Globus pallidus (tissue), 1 donor: ENCODE results near the gene SPRR1A.

ENCODE experiments used
- DNase-seq: peaks from one replicate; pipeline ENCODE4 v3.0.0-alpha.2; 2015; ENCODE audit warnings: low spot score

SPRR1A gene, protein sequence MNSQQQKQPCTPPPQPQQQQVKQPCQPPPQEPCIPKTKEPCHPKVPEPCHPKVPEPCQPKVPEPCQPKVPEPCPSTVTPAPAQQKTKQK

DNA sequence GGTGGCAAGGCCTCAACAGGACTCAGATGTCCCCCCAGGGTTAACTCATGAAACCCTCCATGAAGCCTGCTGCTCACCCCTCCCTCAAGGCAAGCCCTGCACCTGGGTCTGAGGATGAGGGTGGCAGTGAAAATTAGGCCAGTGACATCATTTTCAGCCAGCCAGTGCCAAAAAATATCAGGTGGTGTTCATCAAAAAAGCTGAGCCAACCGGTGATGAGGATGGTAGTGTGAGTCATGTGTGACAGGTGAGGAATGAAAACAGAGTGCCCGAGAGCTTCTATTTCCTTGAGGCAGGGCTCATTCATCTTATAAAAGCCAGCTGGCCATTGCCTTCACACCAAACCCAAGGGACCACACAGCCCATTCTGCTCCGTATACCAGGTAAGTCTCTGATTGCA, at the start of gene SPRR1A:
Gene SPRR1A, plus strand, starts transcription at position 339 of the 400 bp plus-strand sequence. CDS start 1,150 bp downstream, outside the sequence.
- DNase-seq = no peak

DNA sequence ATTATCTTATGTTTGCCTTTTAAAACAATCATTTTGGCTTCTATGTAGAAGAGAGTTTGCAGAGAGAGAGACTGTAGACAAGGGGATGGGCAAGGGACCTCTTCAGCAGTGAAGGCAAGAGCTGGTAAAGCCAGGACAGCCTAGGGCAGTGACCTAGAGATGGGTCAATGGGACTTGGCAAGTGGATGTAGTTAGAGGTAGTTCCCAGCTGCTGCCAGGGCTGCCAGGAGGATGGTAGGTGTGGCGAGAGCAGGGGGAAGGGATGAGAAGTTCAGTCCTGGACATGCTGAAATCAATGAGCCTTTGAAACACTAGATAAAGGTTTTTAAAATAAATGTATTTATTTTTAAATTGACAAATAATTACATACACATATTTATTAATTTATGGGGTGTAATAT, 43.3 kb upstream of the SPRR1A start:
- no peak for DNase-seq

DNA sequence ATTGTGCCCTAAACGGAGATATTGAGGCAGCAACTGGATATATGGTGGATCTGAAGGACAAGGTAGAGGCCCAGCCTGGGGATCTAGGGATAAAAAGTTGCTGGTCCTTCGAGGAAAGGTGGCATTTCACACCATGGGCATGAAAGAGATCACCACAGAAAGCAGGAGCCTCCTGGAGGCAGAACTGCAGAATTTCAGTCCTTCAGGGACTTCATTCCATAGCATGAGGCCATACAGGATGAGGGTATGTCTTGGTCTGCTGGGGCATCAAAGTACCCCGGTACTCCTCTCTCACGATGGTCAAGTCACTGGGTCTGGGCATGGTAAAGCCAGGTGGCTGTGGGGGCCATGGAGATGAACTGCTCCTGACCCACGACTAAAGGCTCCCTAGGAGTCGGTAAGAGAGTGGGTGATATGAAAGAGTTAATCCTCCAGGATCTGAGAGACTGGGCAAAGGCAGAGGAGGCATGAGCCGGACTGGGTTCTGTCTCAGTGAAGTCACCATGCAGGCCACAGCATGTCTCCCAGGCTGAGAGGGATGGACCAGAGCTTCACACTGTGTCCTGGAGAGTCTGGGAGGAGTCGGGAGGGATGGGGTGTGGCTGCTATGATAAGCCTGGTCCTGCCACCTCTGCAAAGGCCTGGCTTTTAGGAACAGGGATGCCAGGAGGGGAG, 42.7 kb upstream of the SPRR1A start:
- no peak for DNase-seq

DNA sequence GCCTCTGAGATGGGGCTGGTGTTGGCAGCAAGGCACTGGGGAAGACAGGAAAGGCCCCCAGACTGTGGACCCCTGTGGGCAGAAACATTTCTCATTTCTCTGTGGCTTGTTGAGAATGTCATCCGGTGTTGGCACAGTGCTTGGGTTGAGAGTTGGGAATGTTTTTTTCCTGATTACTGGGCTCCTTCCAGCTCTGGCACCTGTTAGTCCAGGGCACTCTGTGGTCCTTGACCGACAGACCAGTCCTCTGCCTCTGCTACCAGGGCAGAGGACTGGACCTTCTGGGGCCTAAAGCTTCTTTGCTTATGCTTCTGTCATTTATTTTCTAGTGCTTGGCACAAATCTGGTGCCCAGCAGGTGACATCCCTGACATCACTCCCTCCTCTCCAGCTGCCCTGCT, 41.7 kb upstream of the SPRR1A start:
- DNase-seq = no peak

DNA sequence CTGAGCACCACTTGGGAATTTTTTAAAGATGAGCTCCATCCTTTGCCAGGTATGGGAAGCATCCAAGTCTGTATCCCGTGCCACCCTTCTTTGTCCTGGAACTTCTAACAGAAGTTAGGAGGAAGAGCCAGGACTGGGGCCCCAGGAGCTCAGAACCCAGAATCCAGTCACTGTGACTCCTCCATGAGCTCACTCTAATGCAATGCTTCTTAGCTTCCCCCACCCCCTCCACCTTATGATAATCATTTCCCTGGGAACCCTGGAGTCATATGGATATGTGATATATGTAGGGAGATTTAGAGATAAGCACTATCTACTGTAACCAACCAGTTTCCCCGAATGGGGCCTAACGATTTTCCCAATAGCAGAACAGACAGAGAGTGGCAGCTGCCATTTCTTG, 37.6 kb upstream of the SPRR1A start:
- DNase-seq = no peak

DNA sequence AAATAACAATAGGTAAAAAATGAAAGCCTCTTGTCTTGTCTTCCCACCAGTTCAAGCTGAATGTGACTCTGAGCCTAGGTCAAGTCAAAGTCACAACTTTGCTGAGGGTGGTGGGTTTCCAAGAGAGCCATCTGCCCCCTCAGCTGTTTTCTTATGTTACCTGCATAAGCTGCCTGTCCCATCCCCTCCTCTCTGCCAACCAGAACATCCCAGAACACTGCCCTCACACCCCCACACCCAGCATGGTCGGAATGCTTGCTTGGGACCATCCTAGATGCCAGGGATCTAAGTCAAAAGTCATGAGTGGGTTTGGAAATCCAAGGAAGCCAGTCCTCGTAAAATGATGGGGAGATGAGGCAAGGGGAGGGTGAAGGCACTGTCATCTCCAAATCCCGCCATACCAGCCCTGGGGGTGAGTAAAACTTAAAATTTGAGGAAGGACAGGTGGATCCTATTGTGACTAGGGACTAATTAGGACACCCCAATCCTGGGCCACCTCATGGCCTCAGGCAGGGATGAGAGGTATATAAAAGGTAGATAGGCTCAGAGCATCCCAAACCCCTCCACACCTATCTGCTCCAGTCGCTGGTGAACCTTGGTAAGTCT, 37.1 kb upstream of the SPRR1A start, which contains the start of gene SPRR5:
Gene SPRR5, plus strand, starts transcription at position 556 of the 606 bp plus-strand sequence. CDS start 1,349 bp downstream, outside the sequence.
- no peak for DNase-seq

DNA sequence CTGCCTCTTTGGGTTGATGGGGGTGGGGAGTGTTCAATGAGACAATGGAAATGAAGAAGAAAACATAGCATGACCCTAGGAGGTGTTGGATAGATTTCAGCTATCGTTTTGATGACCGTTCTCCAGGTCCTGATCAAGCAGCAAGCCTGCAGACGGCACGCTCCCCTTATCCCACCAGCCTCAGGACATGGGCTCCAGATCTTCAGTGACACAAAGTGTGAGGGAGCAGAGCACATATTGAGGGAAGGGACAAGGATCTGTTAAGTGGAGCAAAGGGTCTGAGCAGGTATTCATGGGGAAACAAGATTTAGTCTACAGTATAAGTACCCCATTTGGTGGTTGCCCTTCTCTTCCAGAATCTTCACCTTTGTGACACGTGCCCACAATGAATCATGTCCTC, 32.2 kb upstream of the SPRR1A start:
- no peak for DNase-seq

DNA sequence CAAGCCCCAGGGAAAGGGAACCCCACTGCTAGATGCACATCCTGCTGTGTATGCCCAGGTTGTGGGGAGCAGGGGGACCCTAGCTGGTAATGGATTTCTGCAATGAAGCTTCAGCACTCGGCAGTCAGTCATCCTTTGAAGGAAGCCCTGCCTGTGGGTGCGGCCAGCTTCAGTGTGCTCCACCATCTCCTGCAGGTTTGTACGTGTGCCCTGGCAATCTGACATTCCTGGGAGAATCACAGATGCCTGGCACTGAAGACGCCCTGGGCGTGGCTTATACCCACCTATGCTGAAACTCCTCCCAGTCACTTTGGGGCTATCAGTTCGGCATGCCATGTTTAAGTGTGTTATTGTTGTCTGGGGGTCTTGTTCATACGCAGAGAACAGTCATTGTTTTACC, 30.1 kb upstream of the SPRR1A start:
- no peak for DNase-seq

DNA sequence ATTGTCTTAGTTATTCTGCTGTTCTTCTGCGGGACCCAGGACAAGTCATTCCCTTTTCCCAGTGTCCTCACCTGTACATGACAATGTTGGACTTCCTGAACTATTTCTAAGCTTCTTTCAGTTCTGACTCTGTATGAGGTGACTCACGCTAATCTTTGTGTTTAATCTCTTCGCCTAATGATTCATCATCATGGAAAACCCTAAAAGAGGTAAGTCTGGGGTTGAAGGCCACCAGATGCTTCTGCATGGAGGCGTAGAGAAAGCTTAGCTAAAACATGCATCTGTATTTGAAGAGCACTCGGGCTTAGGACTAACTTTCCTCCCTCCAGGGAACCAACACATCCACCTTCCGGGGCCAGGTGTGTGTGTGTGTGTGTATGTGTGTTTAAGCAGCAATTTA, 29.4 kb upstream of the SPRR1A start:
- DNase-seq = no peak

DNA sequence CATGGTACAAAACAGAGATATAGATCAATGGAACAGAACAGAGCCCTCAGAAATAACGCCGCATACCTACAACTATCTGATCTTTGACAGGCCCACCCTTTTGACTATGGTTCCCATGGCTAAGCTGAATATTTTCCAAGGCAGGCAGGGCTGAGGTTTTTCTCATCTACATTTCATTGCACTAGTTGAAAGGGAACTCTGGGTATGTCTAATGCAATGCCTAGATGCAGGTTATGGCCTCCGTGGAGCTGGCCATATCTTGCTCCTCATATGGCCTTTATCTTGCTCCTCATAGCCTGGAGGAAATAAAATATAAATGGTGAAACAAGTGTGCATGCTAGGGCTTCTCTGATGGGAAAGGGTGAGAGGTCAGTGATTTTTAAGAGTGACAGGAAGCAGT, 26.3 kb upstream of the SPRR1A start:
- DNase-seq = no peak

DNA sequence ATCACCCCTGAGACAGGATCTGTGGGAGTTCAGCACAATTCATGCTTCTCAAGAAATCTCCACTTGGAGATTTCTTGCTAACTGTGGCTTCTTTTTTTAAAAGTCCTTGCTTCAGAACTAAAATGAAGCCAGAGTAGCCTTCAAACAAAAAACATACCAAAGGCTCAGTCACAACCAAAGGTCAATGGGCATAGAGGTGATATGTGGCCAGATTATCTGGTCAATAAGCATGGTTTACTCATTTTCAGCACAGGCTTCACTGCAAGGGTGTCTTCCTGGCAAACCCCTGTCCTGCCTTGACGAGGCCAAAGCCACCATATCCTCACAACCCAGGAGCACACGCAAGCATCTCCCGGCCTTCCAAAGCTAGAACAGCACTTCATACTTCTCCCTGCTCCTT, 24.6 kb upstream of the SPRR1A start:
- no peak for DNase-seq

DNA sequence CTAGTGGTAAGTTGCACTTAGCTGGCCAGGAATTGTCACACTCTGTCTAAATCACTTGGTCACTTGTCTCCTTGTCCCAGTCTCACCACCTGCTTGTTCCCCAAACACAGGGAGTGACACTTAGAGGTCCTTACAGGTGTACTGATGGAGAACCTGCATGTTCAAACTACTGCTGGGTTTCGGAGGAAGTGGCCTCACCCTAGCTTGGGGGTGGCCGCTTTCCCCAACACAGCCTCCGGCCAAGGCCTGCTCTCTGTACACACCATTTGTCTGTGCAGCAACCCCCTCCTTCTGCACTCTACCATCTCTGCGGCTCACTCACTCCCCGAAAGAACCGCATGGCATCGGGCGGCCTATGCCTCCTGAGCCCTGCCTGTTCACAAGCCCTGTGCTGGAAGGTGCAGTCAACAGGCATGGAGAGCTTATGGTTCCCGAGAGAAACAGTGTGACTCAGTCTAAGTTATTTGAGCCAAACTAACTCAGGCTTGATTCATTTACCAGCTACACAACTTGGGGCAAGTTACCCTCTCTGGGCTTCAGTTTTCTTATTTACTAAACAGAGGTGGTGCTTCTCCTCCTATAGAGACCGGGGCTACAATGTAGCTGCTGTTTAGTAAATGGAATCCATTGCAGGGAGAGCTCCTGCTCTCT, 24.0 kb upstream of the SPRR1A start:
- no peak for DNase-seq

DNA sequence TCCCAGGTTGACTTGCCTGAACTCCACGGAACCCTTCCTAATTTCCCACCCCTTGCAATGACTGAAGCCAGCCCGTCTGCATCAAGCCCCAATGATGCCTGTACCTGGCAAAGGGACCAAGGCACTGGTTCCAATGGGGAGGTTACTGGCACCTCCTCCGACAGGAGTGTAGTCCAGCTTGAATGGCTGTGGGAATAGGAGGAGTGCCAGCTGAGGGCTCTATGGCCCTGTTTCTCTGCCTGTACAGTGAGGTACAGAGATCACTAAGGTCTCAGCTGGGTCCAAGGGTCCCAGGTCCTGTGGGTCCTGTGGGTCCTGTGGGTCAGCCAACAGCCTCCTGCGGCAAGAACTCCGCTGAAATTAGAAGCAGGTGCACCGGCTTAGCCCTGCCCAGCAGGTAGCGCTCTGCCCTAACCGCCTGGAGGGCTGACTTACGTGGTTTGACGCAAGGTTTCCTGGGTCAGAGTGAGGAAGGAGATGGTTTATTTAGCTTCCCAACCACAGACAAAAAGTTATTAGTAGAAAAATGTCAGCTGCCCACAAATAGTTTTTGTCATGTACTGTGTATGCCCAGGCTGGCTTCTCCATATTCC, 23.3 kb upstream of the SPRR1A start:
- DNase-seq = no peak

DNA sequence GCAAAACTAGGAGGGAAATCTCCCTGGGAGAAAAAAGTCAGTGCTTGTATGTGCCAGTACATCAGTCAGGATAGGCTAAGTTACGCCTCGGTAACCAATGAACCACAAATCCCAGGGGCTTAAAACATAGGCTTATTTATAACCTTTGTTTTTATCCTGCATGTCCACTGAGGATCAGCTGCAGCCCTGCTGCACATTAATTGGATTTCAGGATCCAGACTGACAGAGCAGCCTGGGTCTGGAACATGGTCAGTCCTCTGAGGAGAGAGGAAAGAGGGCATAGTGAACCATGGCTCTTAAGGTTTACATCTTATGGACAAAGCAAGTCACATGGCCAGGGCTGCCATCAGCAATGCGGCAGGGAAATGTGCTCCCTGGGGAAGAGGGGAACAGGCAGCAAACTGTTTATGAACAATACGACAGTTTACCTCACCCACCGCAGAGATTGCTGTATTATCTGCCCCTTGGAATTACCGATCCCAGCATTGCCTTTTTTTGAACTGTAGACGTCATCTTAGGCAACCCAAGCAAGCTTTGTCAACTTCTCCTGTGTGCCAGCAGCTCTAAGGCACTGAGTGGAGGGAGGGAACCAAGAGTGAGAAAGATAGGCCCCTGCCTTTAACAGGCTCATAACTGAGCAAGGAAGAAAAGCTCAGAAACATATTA, 22.5 kb upstream of the SPRR1A start:
- DNase-seq = no peak

DNA sequence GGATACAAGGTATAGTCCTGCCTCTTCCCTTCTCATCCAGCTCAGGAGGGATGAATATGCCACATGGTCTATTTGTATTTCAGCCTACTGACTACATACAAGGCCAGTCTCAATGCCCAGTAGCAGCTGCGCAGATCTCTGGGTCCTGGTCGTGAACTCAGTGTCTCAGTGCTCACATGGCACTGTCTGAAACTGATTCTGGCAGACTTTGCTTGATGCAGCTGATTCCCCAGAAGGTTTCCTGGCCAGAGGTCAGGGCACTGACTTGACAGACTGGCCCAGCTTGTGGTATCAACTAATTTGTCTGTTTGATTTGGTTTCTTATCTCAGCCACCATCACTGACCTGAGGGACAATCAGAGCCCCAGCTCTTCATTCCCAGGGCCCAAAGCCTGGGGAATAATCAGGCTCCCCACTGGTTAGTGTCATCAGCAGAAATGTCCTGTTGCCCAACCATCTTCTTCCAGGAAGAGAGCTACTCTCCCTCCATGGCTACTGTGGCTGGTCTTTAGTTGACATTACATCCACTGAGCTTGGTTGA, 20.9 kb upstream of the SPRR1A start:
- DNase-seq = no peak

DNA sequence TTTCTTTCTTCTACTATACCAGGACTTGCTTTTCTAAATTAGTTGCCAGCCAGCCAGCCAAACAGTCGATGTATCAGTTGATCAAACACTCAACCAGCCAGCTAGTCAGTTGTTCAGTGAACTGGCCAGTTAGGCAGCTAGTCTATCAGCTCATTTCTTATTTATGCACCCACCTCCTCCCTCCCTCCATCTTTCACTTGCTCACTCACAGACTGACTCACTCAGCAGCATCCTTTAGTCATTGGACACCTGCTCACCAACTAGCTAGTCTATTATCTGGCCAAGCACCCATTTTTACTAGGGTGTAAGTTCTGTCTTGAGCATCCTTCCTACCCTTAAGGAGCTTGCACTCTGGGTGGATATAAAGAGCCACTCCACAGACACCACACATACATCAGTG, 19.3 kb upstream of the SPRR1A start:
- no peak for DNase-seq

DNA sequence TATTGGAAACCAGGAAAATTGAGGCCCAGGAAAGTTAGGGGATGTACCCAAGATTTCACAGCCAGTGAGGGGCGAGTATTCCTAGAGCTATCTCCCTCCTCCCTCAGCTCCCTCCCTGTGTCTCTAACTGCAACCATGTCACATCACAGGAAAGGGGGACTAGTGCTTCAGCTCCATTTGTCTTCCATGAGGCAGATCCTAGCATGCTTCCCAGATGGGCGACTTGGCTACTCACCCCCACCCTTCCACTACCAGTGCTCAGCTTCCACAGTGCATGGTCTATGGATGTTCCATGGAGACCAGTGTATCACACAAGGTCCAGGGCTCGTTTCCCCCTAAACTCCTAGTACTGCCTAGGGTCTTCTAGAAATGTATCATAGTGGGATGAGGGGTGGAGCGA, 18.0 kb upstream of the SPRR1A start:
- no peak for DNase-seq

DNA sequence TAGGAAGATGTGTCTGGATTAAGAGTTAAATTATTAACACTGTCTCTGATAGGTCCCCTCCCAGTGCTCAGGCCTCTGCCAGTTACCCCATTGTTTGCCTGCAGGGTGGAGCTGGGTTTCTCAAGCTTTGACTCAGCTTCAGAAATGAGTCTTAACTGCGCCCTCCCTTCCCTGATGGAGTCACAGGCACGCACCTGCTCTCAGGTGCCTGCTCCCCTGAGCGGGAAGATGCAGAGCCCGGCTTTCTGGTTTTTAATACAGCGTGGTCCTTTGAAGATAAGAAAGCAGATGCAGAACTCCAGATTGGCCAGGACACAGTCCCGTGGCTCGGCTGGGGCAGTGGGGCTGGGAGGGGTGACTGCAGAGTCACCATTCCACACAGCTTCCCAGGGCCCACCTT, 16.7 kb upstream of the SPRR1A start:
- no peak for DNase-seq

DNA sequence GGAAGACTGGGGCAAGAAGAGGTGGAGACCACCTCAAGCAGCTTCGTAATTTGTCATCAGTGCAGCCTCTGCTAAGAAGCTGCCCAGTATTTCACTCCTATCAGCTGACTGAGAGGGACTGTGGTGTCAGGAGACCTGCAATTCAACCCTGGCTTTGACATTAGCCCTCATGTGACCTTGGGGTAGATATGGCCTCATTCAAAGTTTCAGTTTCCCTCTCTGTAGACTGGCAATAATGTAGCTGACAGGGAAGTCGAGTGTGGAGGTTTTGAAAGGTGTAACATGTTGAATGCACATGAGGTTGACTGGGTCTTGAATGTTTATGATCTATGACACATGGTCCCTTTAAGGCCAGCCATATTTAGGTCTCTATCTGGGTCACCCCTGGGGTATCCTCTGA, 15.6 kb upstream of the SPRR1A start:
- DNase-seq = no peak

DNA sequence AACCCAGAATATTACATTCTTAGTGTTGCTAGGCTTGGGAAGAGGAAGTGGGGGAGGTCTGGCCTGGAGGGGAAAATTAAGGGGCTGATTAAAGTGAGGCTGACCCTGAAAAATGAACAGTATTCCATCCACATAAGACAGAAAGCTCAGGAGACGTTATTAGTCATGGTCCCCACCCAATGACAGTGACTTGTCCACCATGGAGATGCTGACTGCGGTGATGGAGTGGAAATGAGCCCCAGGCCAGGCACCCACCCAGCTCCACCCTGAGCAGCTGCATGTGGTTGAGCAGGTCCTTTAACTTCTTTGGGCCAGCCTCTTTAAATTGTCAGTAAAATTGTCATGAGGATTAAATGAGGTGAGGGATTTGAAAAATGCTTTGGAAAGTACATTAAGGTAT, 14.8 kb upstream of the SPRR1A start:
- DNase-seq = no peak

DNA sequence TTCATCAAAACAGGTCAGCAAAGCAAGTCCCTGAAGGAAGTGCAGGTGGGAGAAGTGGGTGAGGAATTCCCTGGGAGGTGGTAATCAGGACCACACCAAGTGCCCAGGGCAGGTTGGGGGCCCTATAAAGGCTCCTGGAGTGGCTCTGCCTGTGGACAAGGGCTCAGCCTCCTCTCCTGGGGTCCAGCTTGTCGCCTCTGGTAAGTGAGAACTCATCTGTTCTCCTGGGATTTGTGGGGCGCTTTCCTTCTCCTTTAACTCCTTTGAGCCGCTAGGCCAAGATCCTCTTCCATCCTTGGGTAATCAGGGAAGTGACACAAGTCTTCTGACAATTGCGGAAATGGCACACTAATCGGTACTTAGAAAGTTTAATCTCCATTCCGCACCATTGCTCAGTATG, 13.4 kb upstream of the SPRR1A start, which contains the start of gene SPRR4:
Gene SPRR4, plus strand, starts transcription at position 154 of the 400 bp plus-strand sequence. CDS start 1,243 bp downstream, outside the sequence.
- no peak for DNase-seq
